Measurements from ENCODE around the gene PAX7.

The PAX7 gene

DNA sequence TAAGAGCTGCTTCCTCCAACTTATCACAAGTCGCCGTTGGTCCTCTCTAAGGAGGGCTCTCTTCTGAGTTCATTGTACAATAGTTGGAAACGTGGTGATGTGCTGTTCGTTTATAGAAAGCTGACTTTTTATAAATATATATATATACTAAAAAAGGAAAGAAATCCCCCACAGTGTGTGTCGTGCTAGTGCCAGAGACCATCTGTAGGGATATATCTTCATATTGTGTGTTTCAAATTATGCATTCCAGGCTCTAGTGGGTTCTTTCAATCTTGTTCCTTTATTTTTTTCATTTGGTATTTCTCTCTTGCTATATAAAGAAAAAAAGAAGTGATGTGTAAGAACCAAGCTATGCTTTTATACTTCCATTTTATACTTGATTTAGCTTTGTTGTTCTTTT is 117.0 kb downstream of the PAX7 start:
- no peak overlapping the region for H3K4me3 ChIP-seq (ENCODE audit: low read depth, low read length)
- DNase-seq (ENCODE audit: low read depth): no peak
- TF ChIP-seq MYC (IDR thresholded peaks at IDR 0.05; ENCODE audit: low read depth, low read length): no peak
- no peak for TF ChIP-seq POLR2A (IDR thresholded peaks at IDR 0.05; ENCODE audit: extremely low read depth, insufficient read length)
- TF ChIP-seq MAX (IDR thresholded peaks at IDR 0.05; ENCODE audit: low read depth, low read length): no peak
- TF ChIP-seq, protein P1, sequence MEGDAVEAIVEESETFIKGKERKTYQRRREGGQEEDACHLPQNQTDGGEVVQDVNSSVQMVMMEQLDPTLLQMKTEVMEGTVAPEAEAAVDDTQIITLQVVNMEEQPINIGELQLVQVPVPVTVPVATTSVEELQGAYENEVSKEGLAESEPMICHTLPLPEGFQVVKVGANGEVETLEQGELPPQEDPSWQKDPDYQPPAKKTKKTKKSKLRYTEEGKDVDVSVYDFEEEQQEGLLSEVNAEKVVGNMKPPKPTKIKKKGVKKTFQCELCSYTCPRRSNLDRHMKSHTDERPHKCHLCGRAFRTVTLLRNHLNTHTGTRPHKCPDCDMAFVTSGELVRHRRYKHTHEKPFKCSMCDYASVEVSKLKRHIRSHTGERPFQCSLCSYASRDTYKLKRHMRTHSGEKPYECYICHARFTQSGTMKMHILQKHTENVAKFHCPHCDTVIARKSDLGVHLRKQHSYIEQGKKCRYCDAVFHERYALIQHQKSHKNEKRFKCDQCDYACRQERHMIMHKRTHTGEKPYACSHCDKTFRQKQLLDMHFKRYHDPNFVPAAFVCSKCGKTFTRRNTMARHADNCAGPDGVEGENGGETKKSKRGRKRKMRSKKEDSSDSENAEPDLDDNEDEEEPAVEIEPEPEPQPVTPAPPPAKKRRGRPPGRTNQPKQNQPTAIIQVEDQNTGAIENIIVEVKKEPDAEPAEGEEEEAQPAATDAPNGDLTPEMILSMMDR (IDR thresholded peaks at IDR 0.05; ENCODE audit: low read depth, low read length): no peak

GRCh38 chr1:18748435-18748834 is 117.8 kb downstream of the PAX7 start:
- no peak for DNase-seq (ENCODE audit: low read depth)
- H3K4me3 ChIP-seq (ENCODE audit: low read depth, low read length): no peak overlapping the region
- TF ChIP-seq, protein P1 (IDR thresholded peaks at IDR 0.05; ENCODE audit: low read depth, low read length): no peak
- TF ChIP-seq MAX (IDR thresholded peaks at IDR 0.05; ENCODE audit: low read depth, low read length): no peak
- no peak for TF ChIP-seq POLR2A (IDR thresholded peaks at IDR 0.05; ENCODE audit: extremely low read depth, insufficient read length)
- TF ChIP-seq MYC (IDR thresholded peaks at IDR 0.05; ENCODE audit: low read depth, low read length): no peak

GRCh38 chr1:18749569-18749968 is 118.9 kb downstream of the PAX7 start:
- H3K4me3 ChIP-seq (ENCODE audit: low read depth, low read length): no peak overlapping the region
- TF ChIP-seq, protein P1 (IDR thresholded peaks at IDR 0.05; ENCODE audit: low read depth, low read length): no peak
- TF ChIP-seq POLR2A (IDR thresholded peaks at IDR 0.05; ENCODE audit: extremely low read depth, insufficient read length) (no peak), MYC (IDR thresholded peaks at IDR 0.05; ENCODE audit: low read depth, low read length) (no peak), MAX (IDR thresholded peaks at IDR 0.05; ENCODE audit: low read depth, low read length) (no peak)
- no peak for DNase-seq (ENCODE audit: low read depth)

GRCh38 chr1:18750600-18750999 is 120.0 kb downstream of the PAX7 start:
- no peak for DNase-seq (ENCODE audit: low read depth)
- H3K4me3 ChIP-seq (ENCODE audit: low read depth, low read length): no peak overlapping the region
- no peak for TF ChIP-seq POLR2A (IDR thresholded peaks at IDR 0.05; ENCODE audit: extremely low read depth, insufficient read length)
- no peak for TF ChIP-seq MYC (IDR thresholded peaks at IDR 0.05; ENCODE audit: low read depth, low read length)
- TF ChIP-seq, protein P1 (IDR thresholded peaks at IDR 0.05; ENCODE audit: low read depth, low read length): no peak
- TF ChIP-seq MAX (IDR thresholded peaks at IDR 0.05; ENCODE audit: low read depth, low read length): no peak

GRCh38 chr1:18751425-18751824 is 120.8 kb downstream of the PAX7 start:
- no peak overlapping the region for H3K4me3 ChIP-seq (ENCODE audit: low read depth, low read length)
- DNase-seq (ENCODE audit: low read depth): no peak
- TF ChIP-seq MAX (IDR thresholded peaks at IDR 0.05; ENCODE audit: low read depth, low read length) (no peak), MYC (IDR thresholded peaks at IDR 0.05; ENCODE audit: low read depth, low read length) (no peak), POLR2A (IDR thresholded peaks at IDR 0.05; ENCODE audit: extremely low read depth, insufficient read length) (no peak)
- TF ChIP-seq, protein P1 (IDR thresholded peaks at IDR 0.05; ENCODE audit: low read depth, low read length): no peak

- TF ChIP-seq MAX (IDR thresholded peaks at IDR 0.05; ENCODE audit: low read depth, low read length) (no peak), POLR2A (IDR thresholded peaks at IDR 0.05; ENCODE audit: extremely low read depth, insufficient read length) (no peak), MYC (IDR thresholded peaks at IDR 0.05; ENCODE audit: low read depth, low read length) (no peak)
- TF ChIP-seq, protein P1 (IDR thresholded peaks at IDR 0.05; ENCODE audit: low read depth, low read length): no peak
- H3K4me3 ChIP-seq (ENCODE audit: low read depth, low read length): no peak overlapping the region
- peak; percentile 52 for DNase-seq (ENCODE audit: low read depth)
Measured at GRCh38 chr1:18752409-18752808, 121.8 kb downstream of the PAX7 start.
